ENCODE results near the gene ALG3. TPM values are rescaled to one million over a fixed set of nuclear protein-coding genes. Genes with fewer than 3 reads are reported as not detected.
"Not testable (repeated sequence)": the region's sequence is repeated elsewhere in the genome, so short reads cannot be mapped to it uniquely, and the experiment has no call there.

ALG3 gene
- 38.8 TPM for total RNA-seq

DNA sequence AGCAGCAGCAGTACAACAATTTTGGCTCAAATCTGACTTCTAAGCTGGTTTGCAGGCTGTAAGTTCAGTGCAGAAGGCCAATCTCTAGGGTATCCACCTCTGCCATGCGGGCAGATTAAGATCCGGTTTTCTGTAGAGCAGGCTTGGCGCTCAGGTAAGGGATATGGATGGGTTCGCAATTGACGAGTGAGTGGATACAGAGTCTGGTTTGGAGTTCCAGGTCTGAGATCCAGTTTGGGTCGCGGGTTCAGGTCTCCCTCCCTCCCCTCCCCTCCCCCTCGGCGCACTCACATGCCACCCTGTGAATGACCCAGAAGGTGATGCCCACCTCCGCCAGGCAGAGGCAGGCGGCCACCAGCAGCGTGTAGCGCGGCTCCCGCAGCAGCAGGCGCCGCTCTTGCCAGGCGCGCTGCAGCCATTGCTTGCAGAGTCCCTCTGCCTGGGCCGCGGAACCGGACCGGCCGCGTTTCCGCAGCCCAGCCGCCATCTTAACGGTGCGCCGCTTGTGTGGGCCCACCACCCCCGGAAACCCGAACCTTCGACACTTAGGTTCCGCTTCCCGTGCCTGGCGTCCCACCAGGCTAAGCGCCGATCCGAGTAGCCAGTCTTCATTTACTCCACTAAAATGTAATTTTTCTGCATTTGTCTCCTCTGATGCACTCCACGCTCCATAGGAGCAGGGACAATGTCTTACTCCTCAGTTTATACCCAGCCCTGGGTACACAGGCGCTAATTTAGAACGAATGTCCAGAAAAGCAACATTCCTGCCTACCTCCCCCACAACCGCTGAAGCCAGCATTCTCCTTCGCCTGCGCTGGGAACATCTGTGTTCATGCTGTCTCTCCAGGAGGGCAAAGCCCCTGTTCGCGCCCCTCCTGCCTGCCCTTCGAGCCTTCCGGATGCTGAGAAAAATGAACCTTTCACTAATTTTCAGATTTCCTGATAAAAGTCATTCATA lies at the start of gene ALG3:
TSS of gene ALG3 (minus strand) at position 509 of the 958 bp plus-strand sequence. CDS start at position 487, 22 bp downstream.
- ATAC-seq, result peak; percentile 83
- DNase-seq (ENCODE audit: low spot score), result peak; percentile 87

DNA sequence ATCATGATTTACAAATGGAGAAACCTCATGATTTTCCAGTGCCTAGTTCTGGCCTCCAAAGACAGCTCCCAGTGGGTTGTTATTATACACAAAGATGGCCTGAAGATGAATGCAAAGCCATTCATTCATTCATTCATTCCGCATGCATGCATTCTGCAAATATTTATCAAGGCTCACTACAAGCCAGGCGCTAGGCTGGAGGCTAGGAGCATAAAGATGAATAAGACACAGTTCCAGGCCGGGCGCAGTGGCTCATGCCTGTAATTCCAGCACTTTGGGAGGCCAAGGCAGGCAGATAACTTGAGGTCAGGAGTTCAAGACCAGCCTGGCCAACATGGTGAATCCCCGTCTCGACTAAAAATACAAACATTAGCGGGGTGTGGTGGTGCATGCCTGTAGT lies 47.9 kb upstream of the ALG3 start:
- DNase-seq (ENCODE audit: low spot score) (no peak), ATAC-seq (no peak)

DNA sequence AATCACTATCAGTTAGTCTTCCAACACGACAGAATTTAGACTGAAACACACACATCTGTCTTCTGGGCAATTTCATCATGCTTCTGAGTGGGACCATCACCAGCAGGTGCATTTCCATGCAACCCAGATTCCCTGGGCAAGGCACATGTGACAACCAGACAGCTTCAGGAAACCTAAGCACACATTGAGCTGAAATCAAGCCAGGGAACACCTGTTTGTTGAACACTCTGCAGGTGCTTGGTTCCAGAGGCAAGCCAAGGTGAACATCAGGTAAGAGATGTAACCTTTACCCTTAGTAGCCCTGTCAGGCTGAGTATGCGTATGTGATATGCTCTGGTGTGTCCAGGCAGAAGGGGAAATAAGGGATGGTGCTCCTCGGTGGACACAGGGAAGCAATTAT lies 47.0 kb upstream of the ALG3 start:
- no peak for ATAC-seq
- DNase-seq (ENCODE audit: low spot score), result no peak

- DNase-seq (ENCODE audit: low spot score), result no peak
- no peak for ATAC-seq
Measured at GRCh38 chr3:184291738-184292445, 43.1 kb upstream of the ALG3 start.

DNA sequence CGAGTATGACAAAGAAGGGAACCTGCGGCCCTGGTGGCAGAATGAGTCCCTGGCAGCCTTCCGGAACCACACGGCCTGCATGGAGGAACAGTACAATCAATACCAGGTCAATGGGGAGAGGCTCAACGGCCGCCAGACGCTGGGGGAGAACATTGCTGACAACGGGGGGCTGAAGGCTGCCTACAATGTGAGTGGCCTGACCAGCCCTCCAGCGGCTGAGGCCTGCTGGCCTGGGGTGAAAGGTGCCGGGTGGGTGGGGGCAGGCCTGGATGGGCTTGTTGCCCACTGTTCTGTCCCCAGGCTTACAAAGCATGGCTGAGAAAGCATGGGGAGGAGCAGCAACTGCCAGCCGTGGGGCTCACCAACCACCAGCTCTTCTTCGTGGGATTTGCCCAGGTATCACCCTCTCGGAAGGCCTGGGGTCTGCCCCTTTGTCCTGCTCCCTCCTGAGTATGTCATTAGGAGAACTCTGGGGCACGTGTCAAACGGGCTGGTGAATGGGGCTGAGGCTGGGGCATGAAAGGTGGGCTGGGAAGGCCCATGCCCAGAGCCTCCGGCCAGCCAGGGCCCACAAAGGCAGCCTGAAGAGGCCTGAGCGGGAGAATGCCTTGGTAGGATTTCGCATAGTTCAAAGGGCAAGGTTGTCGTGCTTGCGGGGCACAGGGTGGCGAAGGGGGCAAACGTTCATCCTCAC lies 42.4 kb upstream of the ALG3 start:
- DNase-seq (ENCODE audit: low spot score) (no peak), ATAC-seq (no peak)

GRCh38 chr3:184290331-184290730 lies 41.6 kb upstream of the ALG3 start:
- no peak for DNase-seq (ENCODE audit: low spot score)

GRCh38 chr3:184289426-184289938 lies 40.7 kb upstream of the ALG3 start:
- DNase-seq (ENCODE audit: low spot score), result peak; percentile 61
- ATAC-seq, result peak; percentile 86

More at GRCh38 chr3:184290331-184290730, 41.6 kb upstream of the ALG3 start:
- ATAC-seq, result no peak

DNA sequence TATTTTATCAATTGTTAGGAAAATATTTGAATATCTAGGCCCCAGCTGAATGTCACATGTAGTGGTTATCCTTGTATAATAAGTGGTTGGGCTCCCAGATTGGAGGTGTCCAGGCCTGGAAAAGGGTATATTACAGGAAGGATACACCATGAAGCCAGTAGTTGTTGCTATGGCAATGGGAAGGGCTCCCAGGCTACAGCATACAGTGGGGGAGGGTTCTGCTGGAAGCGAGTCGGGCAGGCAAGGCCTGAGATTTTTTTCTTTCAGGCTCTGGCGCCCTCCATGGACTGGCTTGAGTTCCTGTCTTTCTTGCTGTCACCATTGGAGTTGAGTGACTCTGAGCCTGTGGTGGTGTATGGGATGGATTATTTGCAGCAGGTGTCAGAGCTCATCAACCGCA lies 35.9 kb upstream of the ALG3 start:
- ATAC-seq, result peak; percentile 88
- DNase-seq (ENCODE audit: low spot score), result peak; percentile 59

GRCh38 chr3:184283681-184284080 lies 34.9 kb upstream of the ALG3 start:
- DNase-seq (ENCODE audit: low spot score), result no peak
- ATAC-seq, result no peak

- DNase-seq (ENCODE audit: low spot score) (no peak), ATAC-seq (no peak)
Measured at GRCh38 chr3:184282941-184283340, 34.2 kb upstream of the ALG3 start.

DNA sequence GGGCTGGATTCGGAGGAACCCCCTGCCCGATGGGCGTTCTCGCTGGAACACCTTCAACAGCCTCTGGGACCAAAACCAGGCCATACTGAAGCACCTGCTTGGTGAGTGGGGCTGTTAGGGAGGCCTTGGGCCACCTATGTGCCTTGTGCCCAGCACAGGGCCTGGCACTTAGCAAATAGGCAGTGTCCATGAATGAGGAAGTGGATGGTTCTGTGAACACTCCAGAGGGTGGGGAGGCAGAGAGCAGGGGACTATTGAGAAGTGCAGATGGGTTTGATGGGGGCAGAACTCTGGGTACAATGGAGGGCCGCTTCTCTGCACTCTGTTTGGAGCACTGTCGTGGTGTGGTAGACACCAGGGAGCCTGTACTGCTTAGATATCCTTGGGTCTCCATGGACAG lies 28.6 kb upstream of the ALG3 start:
- DNase-seq (ENCODE audit: low spot score) (no peak), ATAC-seq (no peak)

DNA sequence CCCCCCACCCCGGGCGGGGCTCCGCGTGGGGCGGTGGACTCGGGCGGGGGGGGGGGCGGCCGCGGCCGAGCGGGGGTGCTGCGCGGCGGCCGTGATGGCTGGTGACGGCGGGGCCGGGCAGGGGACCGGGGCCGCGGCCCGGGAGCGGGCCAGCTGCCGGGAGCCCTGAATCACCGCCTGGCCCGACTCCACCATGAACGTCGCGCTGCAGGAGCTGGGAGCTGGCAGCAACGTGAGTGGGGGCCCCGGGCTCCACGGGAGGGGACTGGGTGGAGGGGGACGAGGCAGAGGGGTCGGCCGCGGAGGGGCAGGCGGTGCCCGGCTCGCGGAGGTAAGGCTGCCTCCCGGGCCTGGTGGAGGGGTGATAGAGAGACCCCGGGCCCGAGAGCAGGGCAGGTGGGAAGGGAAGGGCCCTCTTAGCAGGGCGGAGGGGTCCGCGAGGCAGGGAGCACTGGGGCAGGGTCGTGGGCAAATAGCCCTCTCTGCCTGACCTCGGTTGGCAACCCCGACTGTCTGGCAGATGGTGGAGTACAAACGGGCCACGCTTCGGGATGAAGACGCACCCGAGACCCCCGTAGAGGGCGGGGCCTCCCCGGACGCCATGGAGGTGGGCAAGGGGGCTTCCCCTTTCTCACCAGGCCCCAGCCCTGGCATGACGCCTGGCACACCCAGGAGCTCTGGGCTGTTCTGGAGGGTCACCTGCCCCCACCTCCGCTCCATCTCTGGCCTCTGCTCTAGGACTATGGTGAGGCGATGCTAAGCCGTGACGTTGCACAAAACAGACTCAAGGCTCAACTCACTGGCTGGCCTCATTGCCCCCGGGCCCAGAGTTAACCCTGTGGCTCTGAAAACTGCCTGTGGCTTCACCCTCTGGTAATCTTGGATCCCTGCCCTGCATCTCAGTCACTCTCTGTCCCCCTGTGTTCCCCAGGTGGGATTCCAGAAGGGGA lies 27.5 kb upstream of the ALG3 start, which contains the start of gene ECE2:
TSS of gene ECE2 (plus strand) at position 62 of the 950 bp plus-strand sequence. CDS start at position 194, 132 bp downstream.
- ATAC-seq (no peak), DNase-seq (ENCODE audit: low spot score) (no peak)

DNA sequence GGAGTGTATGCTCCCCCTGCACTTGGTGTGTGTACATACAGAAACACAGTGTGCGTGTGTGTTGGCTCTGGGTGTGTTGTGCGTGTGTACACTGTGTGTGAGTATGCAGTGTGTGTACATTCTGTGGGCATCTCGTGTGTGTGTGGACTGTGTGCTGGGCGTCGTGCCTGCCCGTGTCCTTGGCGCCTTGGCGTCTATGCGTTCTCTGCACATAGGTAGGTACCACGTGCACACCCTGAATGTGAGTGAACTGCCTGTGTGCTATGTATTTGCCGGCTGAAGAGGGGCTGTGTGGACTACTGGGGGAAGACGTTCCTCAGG lies 26.6 kb upstream of the ALG3 start:
- ATAC-seq (no peak), DNase-seq (ENCODE audit: low spot score) (no peak)

DNA sequence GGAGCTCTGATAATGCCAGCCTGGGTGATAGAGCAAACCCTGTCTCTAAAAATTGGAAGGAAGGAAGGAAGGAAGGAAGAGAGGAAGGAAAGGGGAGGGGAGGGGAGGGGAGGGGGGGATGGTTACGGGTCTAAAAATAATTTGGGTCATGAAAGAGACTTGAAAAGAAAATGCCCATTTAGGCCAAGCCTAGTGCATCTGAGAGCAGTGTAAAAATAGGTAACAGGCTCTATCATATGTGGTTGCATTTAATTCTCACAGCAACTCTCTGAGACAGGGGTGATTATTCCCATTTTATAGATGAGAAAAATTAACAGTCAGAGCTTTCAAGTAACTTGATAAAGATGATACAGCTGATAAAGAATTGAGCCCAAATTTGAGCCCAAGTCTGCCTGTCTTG lies 23.5 kb upstream of the ALG3 start:
- no peak for DNase-seq (ENCODE audit: low spot score)
- no peak for ATAC-seq

DNA sequence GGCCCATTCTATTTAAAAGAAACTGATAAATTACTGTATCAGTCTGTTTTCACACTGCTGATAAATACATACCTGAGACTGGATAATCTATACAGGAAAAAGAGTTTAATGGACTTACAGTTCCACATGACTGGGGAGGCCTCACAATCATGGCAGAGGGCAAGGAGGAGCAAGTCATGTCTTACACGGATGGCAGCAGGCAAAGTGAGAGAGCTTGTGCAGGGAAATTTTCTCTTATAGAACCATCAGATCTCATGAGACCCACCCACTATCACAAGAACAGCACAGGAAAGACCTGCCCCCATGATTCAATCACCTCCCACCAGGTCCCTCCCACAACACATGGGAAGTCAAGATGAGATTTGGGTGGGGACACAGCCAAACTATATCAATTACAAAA lies 18.5 kb upstream of the ALG3 start:
- not testable (repeated sequence) for DNase-seq (ENCODE audit: low spot score); ATAC-seq

DNA sequence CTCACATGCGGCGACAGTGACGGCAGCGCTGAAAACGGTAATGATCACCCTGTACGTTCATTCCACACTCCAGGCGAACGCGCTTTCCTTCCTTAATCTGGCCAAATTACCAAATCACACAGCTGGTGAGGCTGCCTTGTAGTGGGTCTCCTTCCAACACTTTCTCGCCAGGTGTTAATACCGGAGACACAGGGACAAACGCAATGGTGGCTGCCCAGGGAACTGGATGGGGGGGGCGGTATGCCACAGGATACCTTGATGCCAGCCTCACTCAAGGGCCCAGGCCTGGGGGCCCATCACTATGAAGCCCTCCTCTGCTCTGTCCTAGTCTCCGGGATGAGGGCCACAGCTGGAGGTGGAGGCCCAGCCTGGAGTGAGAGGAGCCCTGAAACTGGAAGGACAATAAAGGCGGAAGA lies 14.0 kb upstream of the ALG3 start:
- ATAC-seq (no peak), DNase-seq (ENCODE audit: low spot score) (no peak)

DNA sequence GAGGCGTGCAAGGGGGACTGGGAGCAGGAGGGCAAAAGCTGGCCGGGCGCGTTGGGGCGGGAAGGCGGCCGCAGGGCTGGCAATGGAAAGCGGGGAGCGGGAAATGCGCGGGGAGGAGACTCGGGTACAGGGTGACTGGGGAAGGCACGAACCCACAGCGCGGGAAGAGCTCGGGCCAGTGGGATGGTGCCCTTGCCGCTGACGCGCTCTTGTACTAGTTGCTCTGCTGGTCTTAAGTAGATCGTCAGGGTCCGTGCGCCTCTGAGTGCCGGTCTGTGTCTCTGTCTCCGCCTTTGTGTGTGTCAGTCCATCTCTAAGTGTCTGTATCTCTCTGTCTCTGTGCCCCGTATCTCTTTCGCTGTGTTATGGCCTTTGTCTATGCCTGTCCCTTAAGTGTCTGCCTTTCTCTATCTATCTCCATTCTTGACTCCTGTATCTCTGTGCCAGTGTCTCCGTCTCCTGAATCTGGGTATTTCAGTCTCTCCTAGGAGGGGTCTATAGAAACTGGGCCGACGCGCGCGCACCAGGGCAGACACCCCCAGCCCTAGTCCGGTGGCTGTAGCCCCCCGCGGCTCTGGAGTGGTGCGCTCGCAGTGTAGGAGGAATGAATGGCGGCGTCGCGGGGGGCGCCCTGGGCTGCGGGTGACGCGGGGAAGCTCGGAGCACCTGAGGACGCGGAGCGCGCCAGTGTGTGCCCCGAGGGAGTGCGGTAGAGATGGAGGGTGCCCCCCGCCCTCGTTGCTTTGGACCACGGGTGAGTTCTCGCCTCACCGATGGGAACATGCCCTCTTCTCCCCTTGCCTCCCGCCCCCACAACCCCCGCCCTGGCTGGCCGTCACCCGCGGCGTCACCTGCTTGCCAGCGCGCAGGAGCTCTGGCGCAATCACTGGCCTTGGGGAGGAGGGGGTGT lies 13.3 kb upstream of the ALG3 start:
- ATAC-seq (peak; percentile 51), DNase-seq (ENCODE audit: low spot score) (peak; percentile 73)

DNA sequence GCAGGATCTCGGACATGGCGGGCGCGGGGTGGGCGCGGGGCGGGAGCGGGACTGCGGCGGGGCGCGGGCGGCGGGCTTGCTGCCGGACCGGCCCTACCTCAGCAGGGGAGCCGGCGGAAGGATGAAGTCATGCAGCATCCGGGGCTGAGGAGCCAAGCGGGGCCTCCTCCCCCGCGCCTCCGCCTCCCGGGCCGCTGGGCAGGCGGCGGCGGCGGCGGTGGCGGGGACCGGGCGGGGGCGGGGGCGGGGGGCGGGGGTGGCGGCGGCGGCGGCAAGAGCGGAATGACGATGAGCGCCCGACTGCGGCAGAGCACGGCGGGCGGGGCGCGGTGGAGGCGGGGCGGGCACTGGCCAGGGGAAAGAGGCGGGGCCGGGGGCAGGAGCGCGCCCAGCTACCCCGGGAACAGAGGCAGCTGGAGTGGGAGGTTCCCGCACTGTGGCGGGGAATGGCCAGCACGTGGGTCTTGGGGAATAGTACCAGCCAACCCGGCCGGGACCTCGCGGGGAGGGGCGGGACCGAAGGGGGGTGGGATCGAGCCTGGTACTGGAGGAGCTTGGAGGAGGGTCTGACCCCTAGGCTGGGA lies 12.6 kb upstream of the ALG3 start, which contains the start of gene CAMK2N2:
TSS of gene CAMK2N2 (minus strand) at position 284 of the 584 bp plus-strand sequence. CDS start at position 16, 268 bp downstream.
- peak; percentile 87 for ATAC-seq
- peak; percentile 88 for DNase-seq (ENCODE audit: low spot score)
